SW 1271 (cell line): Measurements from ENCODE around the gene ACOX1.

ENCODE experiments used
- DNase-seq, 2 experiments: peaks; one replicate each; lab custom pipeline; 2025; lab: John Stamatoyannopoulos, UW

The ACOX1 gene

GRCh38 chr17:75978938-75979704 lies at the start of gene ACOX1, which contains the start of gene TEN1:
TSS of gene ACOX1 (minus strand) at chr17:75979166. CDS start at chr17:75979073, 93 bp downstream.
TSS of gene TEN1 (plus strand) at chr17:75979240. CDS start at chr17:75986193, 6,953 bp downstream.
- peak; percentile 94 to 95 for DNase-seq

GRCh38 chr17:76027159-76027839 lies 48.3 kb upstream of the ACOX1 start, which contains the start of gene EVPL:
TSS of gene EVPL (minus strand) at chr17:76027306. CDS start at chr17:76027198, 108 bp downstream.
- no peak for DNase-seq

GRCh38 chr17:76026714-76027158 lies 47.8 kb upstream of the ACOX1 start:
- no peak for DNase-seq

- DNase-seq, result no peak
Measured at GRCh38 chr17:76025294-76025693, 46.3 kb upstream of the ACOX1 start.

DNA sequence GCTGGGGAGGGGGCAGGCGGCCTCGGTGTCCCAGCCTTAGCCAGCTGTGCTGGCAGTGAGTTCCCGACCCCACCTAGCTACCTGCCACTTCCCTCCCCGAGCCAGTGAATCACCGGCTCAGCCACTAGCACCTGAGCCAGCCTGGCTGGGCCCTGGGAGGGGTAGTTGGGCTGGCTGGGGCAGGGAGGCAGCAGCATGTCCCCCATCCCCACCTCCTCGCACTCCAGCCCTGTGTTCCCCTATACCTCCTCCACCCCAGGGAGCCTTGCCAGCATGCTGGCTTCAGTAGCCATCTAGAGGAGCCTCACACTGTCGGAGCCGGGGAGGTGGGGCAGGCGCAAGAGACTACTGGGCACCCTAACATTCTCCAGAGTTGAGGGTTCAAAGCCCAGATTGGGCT lies 45.4 kb upstream of the ACOX1 start:
- DNase-seq, result no peak

DNA sequence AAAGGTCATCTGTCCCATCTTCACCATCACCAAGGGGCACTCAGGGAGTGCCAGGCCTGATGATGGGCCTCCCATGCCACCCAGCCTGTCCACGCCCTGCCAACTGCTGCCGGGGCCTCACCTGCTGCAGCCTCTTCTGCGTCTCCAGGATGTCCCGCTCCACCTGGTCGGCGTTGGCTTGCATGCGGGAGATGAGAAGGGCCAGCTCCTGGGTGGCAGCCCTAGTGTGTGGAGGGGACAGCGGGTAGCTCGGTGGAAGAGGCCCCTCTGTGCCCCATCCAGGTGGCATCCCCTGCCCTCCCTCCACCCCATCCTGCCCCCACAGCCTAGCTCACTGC lies 44.9 kb upstream of the ACOX1 start:
- DNase-seq, result no peak

- DNase-seq, result no peak
Measured at GRCh38 chr17:76022973-76023899, 44.3 kb upstream of the ACOX1 start.

DNA sequence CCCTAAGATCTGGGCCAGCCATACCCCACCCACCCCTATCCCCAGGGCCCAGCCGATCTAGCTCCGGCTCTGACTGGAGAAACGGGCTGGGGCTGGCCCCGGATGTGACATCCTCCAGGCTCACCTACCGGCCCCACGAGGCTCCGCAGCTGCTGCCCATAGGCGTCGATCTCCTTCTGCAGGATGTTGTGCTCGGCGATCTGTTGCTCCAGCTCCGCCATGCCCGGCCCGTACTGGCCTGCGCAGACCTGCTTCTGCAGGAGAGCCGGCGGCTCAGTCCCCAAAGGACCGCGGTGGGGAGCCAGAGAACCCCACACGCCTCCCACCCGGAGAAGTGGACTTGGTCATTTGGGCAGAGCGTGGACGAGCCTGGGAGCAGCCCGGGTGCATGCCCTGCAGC lies 43.3 kb upstream of the ACOX1 start:
- DNase-seq, result no peak

DNA sequence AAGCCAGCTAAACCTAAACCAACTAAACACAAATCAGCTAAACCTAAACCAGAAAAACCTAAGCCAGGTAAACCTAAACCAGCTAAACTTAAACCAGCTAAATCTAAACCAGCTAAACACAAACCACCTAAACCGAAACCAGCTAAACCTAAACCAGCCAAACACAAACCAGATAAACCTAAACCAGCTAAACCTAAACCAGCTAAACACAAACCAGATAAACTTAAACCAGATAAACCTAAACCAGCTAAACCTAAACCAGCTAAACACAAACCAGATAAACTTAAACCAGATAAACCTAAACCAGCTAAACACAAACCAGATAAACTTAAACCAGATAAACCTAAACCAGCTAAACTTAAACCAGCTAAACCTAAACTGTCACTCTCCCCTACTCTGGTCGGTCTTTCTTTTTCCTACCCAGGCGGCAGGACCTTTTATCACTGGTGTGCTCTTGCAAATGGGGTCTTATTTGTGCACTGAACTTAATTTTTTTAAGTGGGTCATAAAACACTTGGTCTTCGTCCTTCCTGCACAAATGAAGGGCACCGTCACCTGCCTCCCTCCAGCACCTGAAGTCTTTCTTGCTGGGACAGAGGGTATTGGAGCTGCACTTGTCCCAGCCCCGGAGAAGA lies 41.0 kb upstream of the ACOX1 start:
- no peak for DNase-seq

DNA sequence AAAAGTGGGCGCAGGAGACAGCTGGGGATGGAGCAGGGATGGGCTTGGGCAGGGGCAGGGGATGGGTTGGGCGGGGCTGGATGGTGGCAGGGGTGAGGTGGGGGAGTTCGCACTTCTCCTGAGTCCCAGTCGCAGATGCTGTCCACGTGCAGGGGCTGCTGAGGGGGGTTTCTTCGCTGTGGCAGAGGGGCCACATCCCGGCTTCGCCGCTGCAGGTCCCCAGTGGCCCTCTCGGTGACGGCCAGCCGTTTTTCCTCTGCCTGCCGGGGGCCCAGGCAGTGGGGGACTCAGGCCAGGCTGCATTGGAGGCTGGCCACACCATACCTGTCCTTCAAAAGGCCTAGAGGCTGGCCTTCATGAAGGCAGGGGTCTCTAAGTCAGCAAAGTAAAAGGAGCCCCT lies 39.8 kb upstream of the ACOX1 start:
- DNase-seq, result no peak

- DNase-seq, result no peak
Measured at GRCh38 chr17:76018340-76018680, 39.3 kb upstream of the ACOX1 start.

- no peak for DNase-seq
Measured at GRCh38 chr17:76017481-76018339, 38.7 kb upstream of the ACOX1 start.

- DNase-seq, result no peak
Measured at GRCh38 chr17:76014925-76015261, 35.9 kb upstream of the ACOX1 start.

GRCh38 chr17:76014100-76014924 lies 35.3 kb upstream of the ACOX1 start:
- DNase-seq, result peak in 1 of 2 experiments; percentile 33

GRCh38 chr17:76013377-76013932 lies 34.5 kb upstream of the ACOX1 start:
- no peak for DNase-seq

DNA sequence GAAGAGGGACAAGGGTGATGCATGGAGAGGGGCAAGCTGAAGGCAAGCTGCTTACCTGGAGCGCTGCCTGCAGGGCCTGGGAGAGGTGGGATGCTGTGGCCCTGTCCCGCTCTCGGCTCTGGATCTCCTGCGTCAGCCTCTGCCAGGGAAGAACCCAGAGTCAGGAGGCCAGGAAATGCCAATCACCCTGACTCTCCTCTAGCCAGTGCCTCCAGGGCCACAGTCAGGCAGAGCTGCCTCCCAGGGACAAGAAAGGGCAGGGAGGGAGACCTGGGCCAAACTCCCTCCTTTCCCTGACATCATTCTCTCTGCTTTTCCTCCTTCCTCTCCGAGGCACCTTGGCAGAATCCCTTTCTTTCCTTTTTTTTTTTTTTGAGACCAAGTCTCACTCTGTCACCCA lies 33.0 kb upstream of the ACOX1 start:
- DNase-seq, result no peak

- no peak for DNase-seq
Measured at GRCh38 chr17:76009969-76010661, 31.1 kb upstream of the ACOX1 start.

- no peak for DNase-seq
Measured at GRCh38 chr17:76009447-76009846, 30.5 kb upstream of the ACOX1 start.
